C1 segment of cervical spinal cord (tissue), 14 donors: Measurements from ENCODE around the gene CEP112.
A peak's percentile ranks its signal among the peaks of the same experiment; 100 is the strongest.

Experiments used
- DNase-seq, 14 donors: peaks; one replicate each; lab custom pipeline; 2025; lab: John Stamatoyannopoulos, UW

Gene CEP112

GRCh38 chr17:66211047-66211810 is 19.3 kb upstream of the CEP112 start:
- DNase-seq = no peak

GRCh38 chr17:66210208-66210574 is 18.3 kb upstream of the CEP112 start:
- no peak for DNase-seq

GRCh38 chr17:66207936-66208335 is 16.0 kb upstream of the CEP112 start:
- DNase-seq = no peak

GRCh38 chr17:66203274-66204015 is 11.5 kb upstream of the CEP112 start:
- no peak for DNase-seq

GRCh38 chr17:66200685-66201092 is 8.8 kb upstream of the CEP112 start:
- peak in 3 of 14 donors; percentile 0 to 1 (median 1) for DNase-seq

GRCh38 chr17:66198242-66198641 is 6.3 kb upstream of the CEP112 start:
- no peak for DNase-seq

- DNase-seq = no peak
These were observed 400 bp upstream of the CEP112 start for GRCh38 chr17:66192378-66192687.

- DNase-seq = no peak
These were observed 968 bp downstream of the CEP112 start for GRCh38 chr17:66190738-66191592.

- no peak for DNase-seq
These were observed 4.2 kb downstream of the CEP112 start for GRCh38 chr17:66187718-66188117.

GRCh38 chr17:66185862-66186261 is 6.1 kb downstream of the CEP112 start:
- DNase-seq = no peak

- DNase-seq = no peak
These were observed 7.5 kb downstream of the CEP112 start for GRCh38 chr17:66184392-66184791.

- no peak for DNase-seq
These were observed 8.4 kb downstream of the CEP112 start for GRCh38 chr17:66183529-66183928.

GRCh38 chr17:66178642-66179041 is 13.3 kb downstream of the CEP112 start:
- no peak for DNase-seq

GRCh38 chr17:66177048-66177447 is 14.9 kb downstream of the CEP112 start:
- no peak for DNase-seq

GRCh38 chr17:66175892-66176291 is 16.0 kb downstream of the CEP112 start:
- DNase-seq = no peak

- no peak for DNase-seq
These were observed 19.2 kb downstream of the CEP112 start for GRCh38 chr17:66172691-66173223.

- DNase-seq = no peak
These were observed 19.8 kb downstream of the CEP112 start for GRCh38 chr17:66172144-66172543.

GRCh38 chr17:66171692-66172091 is 20.2 kb downstream of the CEP112 start:
- no peak for DNase-seq

- no peak for DNase-seq
These were observed 20.8 kb downstream of the CEP112 start for GRCh38 chr17:66171172-66171571.

- no peak for DNase-seq
These were observed 22.1 kb downstream of the CEP112 start for GRCh38 chr17:66169839-66170238.

GRCh38 chr17:66167189-66167815 is 24.6 kb downstream of the CEP112 start:
- DNase-seq = no peak
